ENCODE data around the gene GNG13. TPM values are rescaled to one million over a fixed set of nuclear protein-coding genes. Genes with fewer than 3 reads are reported as not detected.

Gene GNG13
- total and polyA plus RNA-seq, 2 donors (not counting 3 experiments of a cell fraction or from before 2014, with no cell fraction given) = not detected

DNA sequence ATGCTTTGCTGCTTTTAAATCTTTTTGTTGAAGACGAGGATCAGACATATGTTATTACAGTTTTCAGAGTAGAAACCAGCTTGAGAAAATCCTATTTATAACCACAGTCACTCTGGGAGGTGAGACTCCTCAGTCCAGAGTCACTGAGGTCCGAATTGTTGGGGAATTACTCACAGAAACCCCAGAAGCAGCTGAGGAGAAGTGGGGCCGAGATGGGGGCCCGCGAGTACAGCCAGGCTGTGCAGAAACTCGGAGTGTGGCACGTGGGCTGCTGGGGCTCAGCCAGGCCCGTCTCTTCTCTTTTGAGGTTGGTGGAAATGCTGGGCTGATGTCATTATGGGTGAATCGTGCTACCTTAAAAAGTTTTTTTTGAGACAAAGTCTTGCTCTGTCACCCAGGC lies 14.4 kb upstream of the GNG13 start:
- no peaks in the 10 kb centered on the region for H3K79me2 ChIP-seq (ENCODE audit: control insufficient read depth, insufficient read depth, low read length)
- no peak for TF ChIP-seq POLR2A (IDR thresholded peaks at IDR 0.05; ENCODE audit: low read depth, low read length)
- TF ChIP-seq GATA2 (IDR thresholded peaks at IDR 0.05; ENCODE audit: insufficient read depth, insufficient read length, low read depth, low read length) = no peak
- no peak for TF ChIP-seq POLR2AphosphoS5 (IDR thresholded peaks at IDR 0.05; ENCODE audit: insufficient read depth, low read depth, low read length)
- TF ChIP-seq, protein P1, sequence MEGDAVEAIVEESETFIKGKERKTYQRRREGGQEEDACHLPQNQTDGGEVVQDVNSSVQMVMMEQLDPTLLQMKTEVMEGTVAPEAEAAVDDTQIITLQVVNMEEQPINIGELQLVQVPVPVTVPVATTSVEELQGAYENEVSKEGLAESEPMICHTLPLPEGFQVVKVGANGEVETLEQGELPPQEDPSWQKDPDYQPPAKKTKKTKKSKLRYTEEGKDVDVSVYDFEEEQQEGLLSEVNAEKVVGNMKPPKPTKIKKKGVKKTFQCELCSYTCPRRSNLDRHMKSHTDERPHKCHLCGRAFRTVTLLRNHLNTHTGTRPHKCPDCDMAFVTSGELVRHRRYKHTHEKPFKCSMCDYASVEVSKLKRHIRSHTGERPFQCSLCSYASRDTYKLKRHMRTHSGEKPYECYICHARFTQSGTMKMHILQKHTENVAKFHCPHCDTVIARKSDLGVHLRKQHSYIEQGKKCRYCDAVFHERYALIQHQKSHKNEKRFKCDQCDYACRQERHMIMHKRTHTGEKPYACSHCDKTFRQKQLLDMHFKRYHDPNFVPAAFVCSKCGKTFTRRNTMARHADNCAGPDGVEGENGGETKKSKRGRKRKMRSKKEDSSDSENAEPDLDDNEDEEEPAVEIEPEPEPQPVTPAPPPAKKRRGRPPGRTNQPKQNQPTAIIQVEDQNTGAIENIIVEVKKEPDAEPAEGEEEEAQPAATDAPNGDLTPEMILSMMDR (IDR thresholded peaks at IDR 0.05; ENCODE audit: extremely low read depth in 1 of 2, insufficient read depth in 1 of 2, low read depth in 1 of 2, low read length in 2 of 2) = no peak
- no peak for TF ChIP-seq EZH2 (IDR thresholded peaks at IDR 0.05; ENCODE audit: borderline replicate concordance, low read depth, low read length, severe bottlenecking)
- no peak for TF ChIP-seq JUN (IDR thresholded peaks at IDR 0.05; ENCODE audit: borderline replicate concordance, insufficient read depth, insufficient read length, low read depth)
- TF ChIP-seq, protein P2, sequence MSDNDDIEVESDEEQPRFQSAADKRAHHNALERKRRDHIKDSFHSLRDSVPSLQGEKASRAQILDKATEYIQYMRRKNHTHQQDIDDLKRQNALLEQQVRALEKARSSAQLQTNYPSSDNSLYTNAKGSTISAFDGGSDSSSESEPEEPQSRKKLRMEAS (IDR thresholded peaks at IDR 0.05; ENCODE audit: insufficient read depth, insufficient read length) = no peak
- TF ChIP-seq MYC (IDR thresholded peaks at IDR 0.05; ENCODE audit: low read depth, low read length) = no peak
- TF ChIP-seq FOS (IDR thresholded peaks at IDR 0.05; ENCODE audit: borderline replicate concordance, insufficient read depth, low read length) = no peak
- H2AFZ ChIP-seq (ENCODE audit: low read depth, low read length) = no peak overlapping the region
- H3K9me3 ChIP-seq (replicated peaks; ENCODE audit: control insufficient read depth, insufficient read depth, low read length) = no peaks in the 10 kb centered on the region
- dilution Hi-C loops (cut with MboI; ENCODE audit: extremely low pct_ligation_motif_present, low sequenced_read_pairs) = no loop called here
- no peaks in the 10 kb centered on the region for H4K20me1 ChIP-seq (replicated peaks; ENCODE audit: control insufficient read depth, extremely low read depth, insufficient read depth, low read length)
- no peak overlapping the region for H3K9ac ChIP-seq (replicated peaks; ENCODE audit: extremely low read depth, insufficient read depth, low read length)
- no peak overlapping the region for H3K27ac ChIP-seq (ENCODE audit: insufficient read depth, low read depth, low read length)
- no peak overlapping the region for H3K4me3 ChIP-seq (replicated peaks in 1 of 3; ENCODE audit: insufficient read depth in 1 of 3, low read depth in 1 of 3, low read length in 3 of 3)
- ChIA-PET CTCF (interaction anchor here (1.2 to 1.8 kb wide), 3 partner anchors 240 to 242 kb away, joined by 6 to 10 read pairs (median 6); no protein-coding TSS in a partner anchor), POLR2A (no interaction called here)
- H3K4me1 ChIP-seq (ENCODE audit: control insufficient read depth, extremely low read depth, insufficient read depth, low read length) = no peaks in the 10 kb centered on the region
- no peaks in the 10 kb centered on the region for H3K36me3 ChIP-seq (ENCODE audit: control insufficient read depth in 2 of 2, extremely low read depth in 1 of 2, insufficient read depth in 2 of 2, low read length in 2 of 2)
- H3K9me1 ChIP-seq (replicated peaks; ENCODE audit: control insufficient read depth, extremely low read depth, insufficient read depth, low read length) = no peaks in the 10 kb centered on the region
- BruUV-seq (replicated peaks) = no TSS peak
- no peak for DNase-seq (ENCODE audit: low read depth, low spot score)
- no peak for FAIRE-seq
- H3K4me2 ChIP-seq (ENCODE audit: insufficient read depth, low read length) = no peak overlapping the region
- intact Hi-C loops (cut with micrococcal nuclease) = no loop called here
- peaks cover 2 to 20% of the 10 kb centered on the region in 2 experiments for H3K27me3 ChIP-seq (ENCODE audit: control insufficient read depth in 2 of 2, insufficient read depth in 2 of 2, low read length in 2 of 2)
